ENCODE results near the gene NRIP2. TPM values are rescaled to one million over a fixed set of nuclear protein-coding genes. Genes with fewer than 3 reads are reported as not detected.

Gene NRIP2
- total and polyA plus RNA-seq, 5 donors from 2014 or later: 0.77 to 1.2 (median 1.0) TPM; not detected in 1

GRCh38 chr12:2813214-2814185, 21.3 kb downstream of the NRIP2 start:
- Histone ChIP-seq H3K36me3 (ENCODE audit: control insufficient read depth, insufficient read depth, low read length) (peaks cover 20% of the 10 kb centered on the region), H3K4me1 (ENCODE audit: control insufficient read depth, insufficient read depth, low read length, poor library complexity, severe bottlenecking) (peaks cover 22% of the 10 kb centered on the region), H3K27me3 (ENCODE audit: control insufficient read depth, insufficient read depth, low read length) (no peaks in the 10 kb centered on the region), H3K4me3 (ENCODE audit: low read depth, low read length) (peak overlapping the region; percentile 97), H3K27ac (ENCODE audit: insufficient read depth, low read length, poor library complexity, severe bottlenecking) (peak overlapping the region; percentile 90), H3K9me3 (ENCODE audit: control insufficient read depth in 2 of 2, low read length in 2 of 2) (no peaks in the 10 kb centered on the region)
- Mint-ChIP-seq H3K27me3 (peaks cover 5% of the 10 kb centered on the region), H3K9me3 (no peaks in the 10 kb centered on the region), H3K4me1 (peaks cover 3 to 50% (median 21%) of the 10 kb centered on the region in 4 donors), H3K36me3 (peaks cover 9% of the 10 kb centered on the region), H3K27ac (peak overlapping the region; percentile 98 to 100 (median 100)), H3K4me3 (peak overlapping the region; percentile 94 to 99 (median 96))
- ATAC-seq (ENCODE audit: low read depth in 2 of 2) (no peak), DNase-seq (peak; percentile 34 to 76 (median 35))

GRCh38 chr12:2812290-2813213, 22.3 kb downstream of the NRIP2 start, which contains the start of gene ITFG2:
TSS of gene ITFG2 (plus strand) at chr12:2812668. CDS start at chr12:2812761, 93 bp downstream.
- Mint-ChIP-seq H3K27me3 (peaks cover 5% of the 10 kb centered on the region), H3K9me3 (no peaks in the 10 kb centered on the region), H3K36me3 (peaks cover 3% of the 10 kb centered on the region), H3K27ac (peak within 1 kb of the TSS; percentile 98 to 100 (median 100)), H3K4me1 (peaks cover 3 to 50% (median 21%) of the 10 kb centered on the region in 4 donors), H3K4me3 (peak within 1 kb of the TSS; percentile 94 to 99 (median 96))
- Histone ChIP-seq H3K36me3 (ENCODE audit: control insufficient read depth, insufficient read depth, low read length) (peaks cover 10% of the 10 kb centered on the region), H3K27ac (ENCODE audit: insufficient read depth, low read length, poor library complexity, severe bottlenecking) (peak within 1 kb of the TSS; percentile 90), H3K4me3 (ENCODE audit: low read depth, low read length) (peak within 1 kb of the TSS; percentile 97), H3K9me3 (ENCODE audit: control insufficient read depth in 2 of 2, low read length in 2 of 2) (no peaks in the 10 kb centered on the region), H3K27me3 (ENCODE audit: control insufficient read depth, insufficient read depth, low read length) (no peaks in the 10 kb centered on the region), H3K4me1 (ENCODE audit: control insufficient read depth, insufficient read depth, low read length, poor library complexity, severe bottlenecking) (peaks cover 22% of the 10 kb centered on the region)
- DNase-seq: peak; percentile 95 to 98 (median 98)
- peak; percentile 95 to 97 for ATAC-seq (ENCODE audit: low read depth in 2 of 2)

- Mint-ChIP-seq H3K36me3 (peaks cover 3% of the 10 kb centered on the region), H3K9me3 (no peaks in the 10 kb centered on the region), H3K27me3 (peaks cover 5% of the 10 kb centered on the region), H3K4me1 (peaks cover 7 to 44% (median 21%) of the 10 kb centered on the region in 4 donors), H3K27ac (peak overlapping the region; percentile 42 to 98 (median 90)), H3K4me3 (peak overlapping the region; percentile 94 to 99 (median 96))
- Histone ChIP-seq H3K36me3 (ENCODE audit: control insufficient read depth, insufficient read depth, low read length) (peaks cover 5% of the 10 kb centered on the region), H3K9me3 (ENCODE audit: control insufficient read depth in 2 of 2, low read length in 2 of 2) (no peaks in the 10 kb centered on the region), H3K4me1 (ENCODE audit: control insufficient read depth, insufficient read depth, low read length, poor library complexity, severe bottlenecking) (peaks cover 22% of the 10 kb centered on the region), H3K4me3 (ENCODE audit: low read depth, low read length) (peak overlapping the region; percentile 97), H3K27me3 (ENCODE audit: control insufficient read depth, insufficient read depth, low read length) (no peaks in the 10 kb centered on the region), H3K27ac (ENCODE audit: insufficient read depth, low read length, poor library complexity, severe bottlenecking) (peak overlapping the region; percentile 90)
- DNase-seq (no peak), ATAC-seq (ENCODE audit: low read depth in 2 of 2) (no peak)
Measured at GRCh38 chr12:2811801-2812200, 23.0 kb downstream of the NRIP2 start.

- no peaks in the 10 kb centered on the region for H3K9me3 ChIP-seq (ENCODE audit: control insufficient read depth in 2 of 2, low read length in 2 of 2)
- H3K27me3 Mint-ChIP-seq: no peaks in the 10 kb centered on the region
- no peak for DNase-seq
- H3K27ac Mint-ChIP-seq: no peak overlapping the region
- ATAC-seq (ENCODE audit: low read depth in 2 of 2): no peak
- peaks cover under 1% of the 10 kb centered on the region for H3K4me1 ChIP-seq (ENCODE audit: control insufficient read depth, insufficient read depth, low read length, poor library complexity, severe bottlenecking)
- H3K36me3 ChIP-seq (ENCODE audit: control insufficient read depth, insufficient read depth, low read length): peaks cover 35% of the 10 kb centered on the region
- H3K4me3 ChIP-seq (ENCODE audit: low read depth, low read length): no peak overlapping the region
- H3K36me3 Mint-ChIP-seq: peaks cover 20% of the 10 kb centered on the region
- H3K27ac ChIP-seq (ENCODE audit: insufficient read depth, low read length, poor library complexity, severe bottlenecking): no peak overlapping the region
- H3K27me3 ChIP-seq (ENCODE audit: control insufficient read depth, insufficient read depth, low read length): no peaks in the 10 kb centered on the region
- H3K9me3 Mint-ChIP-seq: no peaks in the 10 kb centered on the region
- H3K4me1 Mint-ChIP-seq: peaks cover 0 to 11% (median 2%) of the 10 kb centered on the region in 4 donors
- H3K4me3 Mint-ChIP-seq: no peak overlapping the region
Measured at GRCh38 chr12:2806700-2807099, 28.1 kb downstream of the NRIP2 start.

GRCh38 chr12:2805143-2805520, 29.7 kb downstream of the NRIP2 start:
- no peaks in the 10 kb centered on the region for H3K9me3 ChIP-seq (ENCODE audit: control insufficient read depth in 2 of 2, low read length in 2 of 2)
- H3K27me3 Mint-ChIP-seq: no peaks in the 10 kb centered on the region
- H3K27ac Mint-ChIP-seq: peak overlapping the region in 1 of 3 donors; percentile 47

GRCh38 chr12:2804393-2805142, 30.3 kb downstream of the NRIP2 start:
- peak overlapping the region in 1 of 3 donors; percentile 79 for H3K27ac Mint-ChIP-seq
- peaks cover 39% of the 10 kb centered on the region for H3K36me3 Mint-ChIP-seq
- ATAC-seq (ENCODE audit: low read depth in 2 of 2) (no peak), DNase-seq (no peak)
- Histone ChIP-seq H3K4me3 (ENCODE audit: low read depth, low read length) (no peak overlapping the region), H3K36me3 (ENCODE audit: control insufficient read depth, insufficient read depth, low read length) (peaks cover 56% of the 10 kb centered on the region), H3K4me1 (ENCODE audit: control insufficient read depth, insufficient read depth, low read length, poor library complexity, severe bottlenecking) (no peaks in the 10 kb centered on the region), H3K27ac (ENCODE audit: insufficient read depth, low read length, poor library complexity, severe bottlenecking) (no peak overlapping the region), H3K27me3 (ENCODE audit: control insufficient read depth, insufficient read depth, low read length) (no peaks in the 10 kb centered on the region), H3K9me3 (ENCODE audit: control insufficient read depth in 2 of 2, low read length in 2 of 2) (no peaks in the 10 kb centered on the region)
- H3K4me1 Mint-ChIP-seq: peaks cover 0 to 6% (median 2%) of the 10 kb centered on the region in 4 donors
- H3K9me3 Mint-ChIP-seq: no peaks in the 10 kb centered on the region
- no peak overlapping the region for H3K4me3 Mint-ChIP-seq
- no peaks in the 10 kb centered on the region for H3K27me3 Mint-ChIP-seq

More at GRCh38 chr12:2805143-2805520, 29.7 kb downstream of the NRIP2 start:
- Mint-ChIP-seq H3K36me3 (peaks cover 34% of the 10 kb centered on the region), H3K4me3 (no peak overlapping the region), H3K9me3 (no peaks in the 10 kb centered on the region), H3K4me1 (peaks cover 0 to 6% (median 2%) of the 10 kb centered on the region in 4 donors)
- peaks cover 50% of the 10 kb centered on the region for H3K36me3 ChIP-seq (ENCODE audit: control insufficient read depth, insufficient read depth, low read length)
- DNase-seq (no peak), ATAC-seq (ENCODE audit: low read depth in 2 of 2) (no peak)
- no peak overlapping the region for H3K27ac ChIP-seq (ENCODE audit: insufficient read depth, low read length, poor library complexity, severe bottlenecking)
- H3K27me3 ChIP-seq (ENCODE audit: control insufficient read depth, insufficient read depth, low read length): no peaks in the 10 kb centered on the region
- H3K4me3 ChIP-seq (ENCODE audit: low read depth, low read length): no peak overlapping the region
- no peaks in the 10 kb centered on the region for H3K4me1 ChIP-seq (ENCODE audit: control insufficient read depth, insufficient read depth, low read length, poor library complexity, severe bottlenecking)
